Prostate gland (tissue), 2 donors: Measurements from ENCODE around the gene BGLAP. TPM values are rescaled to one million over a fixed set of nuclear protein-coding genes. Genes with fewer than 3 reads are reported as not detected.

ENCODE experiments used
- DNase-seq: peaks from one replicate; pipeline ENCODE4 v3.0.0-alpha.2; 2019; ENCODE audit warnings: low spot score
- H3K27ac ChIP-seq, 2 donors: fragments of 200-600 bp; sonication (generic); 2 replicates each; pipeline ENCODE4 v1.5.1; 2017 to 2019
- H3K27me3 ChIP-seq: fragments of 200-600 bp; sonication (generic); replicated peaks from 2 replicates; pipeline ENCODE4 v1.5.1; 2019; ENCODE audit not compliant: insufficient read depth
- H3K36me3 ChIP-seq, 2 donors: fragments of 200-600 bp; sonication (generic); 1 replicate in 1 of 2; 2 replicates in 1 of 2; pipeline versions ENCODE4 v1.5.1 to v1.8.1; 2017 to 2019
- H3K4me1 ChIP-seq: fragments of 200-600 bp; sonication (generic); replicated peaks from 2 replicates; pipeline ENCODE4 v1.5.1; 2019
- H3K4me3 ChIP-seq, 2 donors: fragments of 200-600 bp; sonication (generic); 2 replicates each; pipeline ENCODE4 v1.5.1; 2017 to 2019
- H3K9me3 ChIP-seq: fragments of 200-600 bp; sonication (generic); 2 replicates; pipeline ENCODE4 v1.5.1; 2017
- CTCF ChIP-seq, 4 experiments: fragments of 200-600 bp in 2 of 4; fragments of 450-650 bp in 2 of 4; sonication (generic) in 2 of 4; IDR thresholded peaks; 1 replicate in 3 of 4; 2 replicates in 1 of 4; pipeline ENCODE4 v1.5.1; 2016 to 2019; ENCODE audit warnings: antibody characterized with exemption in 4 of 4, mild to moderate bottlenecking in 2 of 4, moderate library complexity in 2 of 4
- POLR2A ChIP-seq: fragments of 450-650 bp; IDR thresholded peaks from one replicate; pipeline ENCODE4 v1.6.1; 2016; ENCODE audit warnings: antibody characterized with exemption, mild to moderate bottlenecking
- POLR2AphosphoS5 ChIP-seq: sonication (generic); formaldehyde crosslinking; IDR thresholded peaks from one replicate; pipeline ENCODE4 v1.6.1; 2017; ENCODE audit warnings: antibody characterized with exemption
- WGBS: methylation state at CpG from one replicate; pipeline ENCODE4 v1.1.5; 2018; 5-methylcytosine and 5-hydroxymethylcytosine counted together
- intact Hi-C: fragments of 100-400 bp; cut with DNase I; formaldehyde crosslinking; loops from one replicate; pipeline ENCODE4 v1.14.2; 2022
- total RNA-seq, 2 donors: library from RNA; depleted of rRNA; stranded (reverse); fragments of >200 nt; gene quantifications; one replicate each; pipeline ENCODE4 v1.1.0, GENCODE V29; 2016

BGLAP gene
- total RNA-seq, 2 donors from 2014 or later = 1.8 to 5.7 TPM

GRCh38 chr1:156251527-156251926 is 9.5 kb downstream of the BGLAP start:
- 16% methylated on average over 3 of the region's 3 CpGs for WGBS
- DNase-seq = no peak

GRCh38 chr1:156253634-156254033 is 11.7 kb downstream of the BGLAP start:
- Histone ChIP-seq H3K4me3 (no peak overlapping the region), H3K27ac (no peak overlapping the region), H3K4me1 (no peaks in the 10 kb centered on the region), H3K36me3 (peaks cover 23 to 41% of the 10 kb centered on the region in 2 donors), H3K9me3 (no peaks in the 10 kb centered on the region), H3K27me3 (no peaks in the 10 kb centered on the region)
- WGBS = 89% methylated on average over 3 of the region's 3 CpGs
- TF ChIP-seq POLR2A = no peak
- TF ChIP-seq POLR2AphosphoS5 = no peak
- TF ChIP-seq CTCF (IDR thresholded peaks at IDR 0.05) = no peak
- intact Hi-C loops = no loop called here
- DNase-seq = no peak

More at GRCh38 chr1:156251527-156251926, 9.5 kb downstream of the BGLAP start:
- no peak overlapping the region for H3K27ac ChIP-seq
- H3K27me3 ChIP-seq = no peaks in the 10 kb centered on the region
- H3K9me3 ChIP-seq = no peaks in the 10 kb centered on the region
- intact Hi-C loops = no loop called here
- no peak for TF ChIP-seq POLR2AphosphoS5
- no peak for TF ChIP-seq POLR2A
- TF ChIP-seq CTCF (IDR thresholded peaks at IDR 0.05) = no peak
- peaks cover 23 to 31% of the 10 kb centered on the region in 2 donors for H3K36me3 ChIP-seq
- no peaks in the 10 kb centered on the region for H3K4me1 ChIP-seq
- no peak overlapping the region for H3K4me3 ChIP-seq

GRCh38 chr1:156257711-156258110 is 15.7 kb downstream of the BGLAP start:
- H3K27me3 ChIP-seq = no peaks in the 10 kb centered on the region
- no peaks in the 10 kb centered on the region for H3K9me3 ChIP-seq
- H3K36me3 ChIP-seq = peaks cover 17 to 34% of the 10 kb centered on the region in 2 donors
- intact Hi-C loops = no loop called here
- TF ChIP-seq CTCF (IDR thresholded peaks at IDR 0.05) (no peak), POLR2A (no peak), POLR2AphosphoS5 (no peak)
- H3K4me1 ChIP-seq = no peaks in the 10 kb centered on the region
- WGBS = 88% methylated on average over 2 of the region's 2 CpGs
- no peak overlapping the region for H3K27ac ChIP-seq
- no peak for DNase-seq
- no peak overlapping the region for H3K4me3 ChIP-seq

- no peak overlapping the region for H3K27ac ChIP-seq
- no peaks in the 10 kb centered on the region for H3K4me1 ChIP-seq
- peaks cover 12 to 24% of the 10 kb centered on the region in 2 donors for H3K36me3 ChIP-seq
- intact Hi-C loops = no loop called here
- DNase-seq = no peak
- no peak overlapping the region for H3K4me3 ChIP-seq
- H3K9me3 ChIP-seq = no peaks in the 10 kb centered on the region
- 89% methylated on average over 7 of the region's 8 CpGs for WGBS
- no peaks in the 10 kb centered on the region for H3K27me3 ChIP-seq
- TF ChIP-seq CTCF (IDR thresholded peaks at IDR 0.05) = no peak
- no peak for TF ChIP-seq POLR2A
- TF ChIP-seq POLR2AphosphoS5 = no peak
Observed at GRCh38 chr1:156258859-156259258, 16.9 kb downstream of the BGLAP start.

- DNase-seq = no peak
- Histone ChIP-seq H3K4me3 (no peak overlapping the region), H3K36me3 (peaks cover 12 to 24% of the 10 kb centered on the region in 2 donors), H3K27ac (no peak overlapping the region), H3K27me3 (no peaks in the 10 kb centered on the region), H3K9me3 (no peaks in the 10 kb centered on the region), H3K4me1 (no peaks in the 10 kb centered on the region)
- 50% methylated on average over 3 of the region's 3 CpGs for WGBS
- intact Hi-C loops = no loop called here
- TF ChIP-seq POLR2AphosphoS5 = no peak
- no peak for TF ChIP-seq CTCF (IDR thresholded peaks at IDR 0.05)
- no peak for TF ChIP-seq POLR2A
Observed at GRCh38 chr1:156259805-156260204, 17.8 kb downstream of the BGLAP start.
